Panc1 (cell line): ENCODE data around the gene FOXI3. TPM values are rescaled to one million over a fixed set of nuclear protein-coding genes. Genes with fewer than 3 reads are reported as not detected.

Experiments used
- ATAC-seq: fragments of 200-7000 bp; cut with Tn5 transposase; 2 replicates; pipeline ENCODE4 v1.9.1; 2020; ENCODE audit warnings: mild to moderate bottlenecking, moderate library complexity
- BruUV-seq: library from RNA; stranded (reverse); fragments of 400-500 nt; replicated peaks from 2 replicates; lab custom pipeline; 2021; lab: Mats Ljungman, UMichigan
- CTCF ChIA-PET: fragments of 300-600 bp; sonication (Branson Sonifier 250); formaldehyde crosslinking; loops from one replicate; lab custom pipeline; 2022; ENCODE audit warnings: antibody characterized with exemption; lab: Charles Lee
- POLR2A ChIA-PET: fragments of 300-600 bp; sonication (Branson Sonifier 250); formaldehyde crosslinking; loops from one replicate; lab custom pipeline; 2022; ENCODE audit warnings: antibody characterized with exemption; lab: Charles Lee
- DNase-seq: peaks from one replicate; pipeline ENCODE4 v3.0.0-alpha.2; 2010; ENCODE audit warnings: low read depth, low spot score
- H3K27ac ChIP-seq: 2 replicates; pipeline ENCODE4 v1.5.1; 2011; ENCODE audit warnings: mild to moderate bottlenecking, low read length, inconsistent platforms
- H3K27me3 ChIP-seq: fragments of 200-500 bp; sonication (Bioruptor generic); 2 replicates; pipeline ENCODE4 v1.6.0; 2014; ENCODE audit warnings: low read length, inconsistent platforms; ENCODE audit not compliant: control insufficient read depth, insufficient read depth
- H3K36me3 ChIP-seq: fragments of 200-500 bp; sonication (Bioruptor generic); 2 replicates; pipeline ENCODE4 v1.5.1; 2014; ENCODE audit warnings: inconsistent platforms, mild to moderate bottlenecking, low read length, moderate library complexity; ENCODE audit not compliant: control insufficient read depth, insufficient read depth
- H3K4me1 ChIP-seq: 2 replicates; pipeline ENCODE4 v1.5.1; 2011; ENCODE audit warnings: inconsistent platforms, mild to moderate bottlenecking, low read length, moderate library complexity; ENCODE audit not compliant: control insufficient read depth, insufficient read depth
- H3K4me3 ChIP-seq, 2 experiments: 2 replicates each; pipeline ENCODE4 v1.5.1; 2011 to 2012; ENCODE audit warnings: low read depth in 2 of 2, low read length in 2 of 2, mild to moderate bottlenecking in 2 of 2, inconsistent platforms in 1 of 2, moderate library complexity in 1 of 2
- H3K9me3 ChIP-seq: fragments of 200-500 bp; sonication (Bioruptor generic); 2 replicates; pipeline ENCODE4 v1.5.1; 2014; ENCODE audit warnings: low read depth, mild to moderate bottlenecking, inconsistent platforms, low read length, moderate library complexity; ENCODE audit not compliant: control insufficient read depth, insufficient read depth
- CTCF ChIP-seq: fragments of 450-650 bp; IDR thresholded peaks from 2 replicates; pipeline ENCODE4 v1.5.1; 2017; ENCODE audit warnings: mild to moderate bottlenecking
- POLR2AphosphoS5 ChIP-seq: IDR thresholded peaks from 2 replicates; pipeline ENCODE4 v1.6.1; 2012; ENCODE audit warnings: mild to moderate bottlenecking, low read depth, low read length, moderate library complexity
- REST ChIP-seq, 2 experiments: IDR thresholded peaks; 2 replicates each; pipeline ENCODE4 v1.6.1; 2011 to 2012; ENCODE audit warnings: low read depth in 2 of 2, control low read depth in 1 of 2, low read length in 1 of 2, mild to moderate bottlenecking in 1 of 2, moderate library complexity in 1 of 2; ENCODE audit not compliant: insufficient read depth in 1 of 2
- SIN3A ChIP-seq: IDR thresholded peaks from 2 replicates; pipeline ENCODE4 v1.6.1; 2012; ENCODE audit warnings: low read depth, mild to moderate bottlenecking, low read length, moderate library complexity, borderline replicate concordance; ENCODE audit not compliant: insufficient read depth
- TCF7L2 ChIP-seq: IDR thresholded peaks from 2 replicates; pipeline ENCODE4 v1.6.1; 2011; ENCODE audit warnings: mild to moderate bottlenecking, low read depth, low read length, inconsistent platforms
- in situ Hi-C: cut with HindIII; loops from 2 replicates; pipeline ENCODE4 v1.10.0; 2016; ENCODE audit warnings: low sequenced_read_pairs, low pct_unique_long_range_greater_than_20kb
- intact Hi-C: fragments of 100-400 bp; cut with micrococcal nuclease; formaldehyde crosslinking; loops from one replicate; pipeline ENCODE4 v1.10.0; 2022; ENCODE audit not compliant: unreplicated experiment
- total RNA-seq: library from RNA; stranded (reverse); gene quantifications from one replicate; pipeline ENCODE4 v1.2.1, GENCODE V29; 2021; ENCODE audit not compliant: unreplicated experiment

Gene FOXI3
- total RNA-seq, 1 experiment from 2014 or later, result not detected

- TF ChIP-seq SIN3A (no peak), REST (IDR thresholded peaks at IDR 0.05; ENCODE audit: insufficient read depth in 1 of 2, low read depth in 2 of 2, low read length in 1 of 2) (no peak), POLR2AphosphoS5 (no peak), TCF7L2 (no peak), CTCF (no peak)
- in situ Hi-C loops, result no loop called here
- Histone ChIP-seq H3K9me3 (no peaks in the 10 kb centered on the region), H3K27me3 (peaks cover 2% of the 10 kb centered on the region; the same call in 1 of the 2 replicates), H3K27ac (no peak overlapping the region), H3K4me1 (no peaks in the 10 kb centered on the region), H3K36me3 (no peaks in the 10 kb centered on the region), H3K4me3 (no peak overlapping the region)
- intact Hi-C loops, result no loop called here
- ATAC-seq (no peak), DNase-seq (no peak)
- no TSS peak for BruUV-seq
- POLR2A ChIA-PET, result no interaction called here
- CTCF ChIA-PET, result no interaction called here
These were observed 36.7 kb upstream of the FOXI3 start for GRCh38 chr2:88489181-88489580.

GRCh38 chr2:88483200-88483599 lies 30.7 kb upstream of the FOXI3 start:
- TF ChIP-seq POLR2AphosphoS5, result no peak
- no peak for TF ChIP-seq SIN3A
- TF ChIP-seq CTCF, result no peak
- no peak for TF ChIP-seq REST (IDR thresholded peaks at IDR 0.05; ENCODE audit: insufficient read depth in 1 of 2, low read depth in 2 of 2, low read length in 1 of 2)
- TF ChIP-seq TCF7L2, result no peak
- DNase-seq (no peak), ATAC-seq (no peak)
- no TSS peak for BruUV-seq
- no peaks in the 10 kb centered on the region for H3K36me3 ChIP-seq
- no peak overlapping the region for H3K27ac ChIP-seq
- no peaks in the 10 kb centered on the region for H3K4me1 ChIP-seq
- intact Hi-C loops, result no loop called here
- in situ Hi-C loops, result no loop called here
- CTCF ChIA-PET, result no interaction called here
- H3K4me3 ChIP-seq, result no peak overlapping the region
- no peaks in the 10 kb centered on the region for H3K27me3 ChIP-seq
- H3K9me3 ChIP-seq, result no peaks in the 10 kb centered on the region
- POLR2A ChIA-PET, result no interaction called here
